Mesendoderm (in vitro differentiated cells): Measurements from ENCODE around the gene ANXA9.

Source experiments
- DNase-seq: peaks from one replicate; pipeline ENCODE4 v3.0.0; 2013
- H2AK5ac ChIP-seq: 2 replicates; pipeline ENCODE4 v1.6.1; 2013; ENCODE audit warnings: low read length, inconsistent platforms
- H2BK120ac ChIP-seq: 2 replicates; pipeline ENCODE4 v1.6.1; 2013; ENCODE audit warnings: low read depth, mild to moderate bottlenecking, low read length, moderate library complexity, mixed read lengths
- H2BK15ac ChIP-seq: replicated peaks from 2 replicates; pipeline ENCODE4 v1.6.1; 2013; ENCODE audit warnings: low read depth, mild to moderate bottlenecking, moderate library complexity
- H2BK5ac ChIP-seq: 2 replicates; pipeline ENCODE4 v1.6.1; 2013; ENCODE audit warnings: low read length, inconsistent platforms
- H3K18ac ChIP-seq: 2 replicates; pipeline ENCODE4 v1.6.1; 2013; ENCODE audit warnings: mild to moderate bottlenecking, low read length, mixed read lengths
- H3K23ac ChIP-seq: one replicate; pipeline ENCODE4 v1.6.1; 2013; ENCODE audit warnings: low read length
- H3K27ac ChIP-seq: 2 replicates; pipeline ENCODE4 v1.5.1; 2013; ENCODE audit warnings: low read depth, mild to moderate bottlenecking, inconsistent platforms, low read length, moderate library complexity
- H3K27me3 ChIP-seq: 2 replicates; pipeline ENCODE4 v1.6.1; 2013; ENCODE audit warnings: low read length, control low read depth, mild to moderate bottlenecking, inconsistent platforms; ENCODE audit not compliant: insufficient read depth, poor library complexity
- H3K36me3 ChIP-seq: 2 replicates; pipeline ENCODE4 v1.6.1; 2013; ENCODE audit warnings: low read length, inconsistent platforms; ENCODE audit not compliant: control insufficient read depth, insufficient read depth
- H3K4ac ChIP-seq: one replicate; pipeline ENCODE4 v1.6.1; 2013; ENCODE audit warnings: low read depth, mild to moderate bottlenecking, low read length, moderate library complexity
- H3K4me1 ChIP-seq: 2 replicates; pipeline ENCODE4 v1.6.1; 2013; ENCODE audit warnings: low read depth, low read length, inconsistent platforms; ENCODE audit not compliant: control insufficient read depth
- H3K4me2 ChIP-seq: 2 replicates; pipeline ENCODE4 v1.6.1; 2013; ENCODE audit warnings: low read length
- H3K4me3 ChIP-seq: 2 replicates; pipeline ENCODE4 v1.5.1; 2013; ENCODE audit warnings: mild to moderate bottlenecking, low read length
- H3K56ac ChIP-seq: one replicate; pipeline ENCODE4 v1.6.1; 2013; ENCODE audit warnings: low read length
- H3K79me1 ChIP-seq: 2 replicates; pipeline ENCODE4 v1.6.1; 2013; ENCODE audit warnings: low read length, inconsistent platforms
- H3K79me2 ChIP-seq: 2 replicates; pipeline ENCODE4 v1.6.1; 2013; ENCODE audit warnings: mild to moderate bottlenecking, low read length; ENCODE audit not compliant: control insufficient read depth, insufficient read depth
- H3K9ac ChIP-seq: 2 replicates; pipeline ENCODE4 v1.6.1; 2013; ENCODE audit warnings: low read length, inconsistent platforms
- H4K5ac ChIP-seq: one replicate; pipeline ENCODE4 v1.6.1; 2013; ENCODE audit warnings: low read length
- H4K8ac ChIP-seq: one replicate; pipeline ENCODE4 v1.6.1; 2013; ENCODE audit warnings: low read depth, mild to moderate bottlenecking, control low read depth, low read length, moderate library complexity
- WGBS: extraction: QIAGEN DNeasy Blood & Tissue Kit; methylation state at CpG from one replicate; pipeline ENCODE4 v1.1.7; 2013; ENCODE audit warnings: low lambda C conversion rate, missing lambda C conversion rate; ENCODE audit not compliant: insufficient coverage; ENCODE audit errors: extremely low coverage; 5-methylcytosine and 5-hydroxymethylcytosine counted together

The ANXA9 gene

DNA sequence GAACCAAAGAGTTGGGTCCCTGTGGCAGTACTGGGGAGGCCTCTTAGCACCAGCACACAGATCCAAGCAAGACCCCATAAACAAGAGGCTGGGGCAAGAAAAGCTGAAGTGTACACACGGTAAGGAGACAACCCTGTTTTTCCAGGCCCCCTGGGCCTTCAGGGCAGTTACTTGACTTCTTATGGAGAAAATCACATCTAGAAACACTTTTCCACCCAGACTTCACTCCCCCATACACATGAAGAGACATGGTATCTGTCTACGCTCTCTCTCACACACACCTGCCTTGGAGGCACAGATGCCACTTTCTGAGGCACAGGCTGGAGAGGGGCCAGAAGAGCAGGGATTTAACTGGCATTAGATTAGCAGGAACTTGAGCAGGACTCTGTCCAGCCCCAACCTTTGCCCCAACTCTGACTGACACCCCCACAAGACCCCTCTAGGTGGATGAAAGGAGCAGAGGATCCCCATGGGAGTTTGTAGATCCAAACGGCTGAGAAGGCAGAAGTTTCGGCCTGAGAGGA lies 9.6 kb upstream of the ANXA9 start:
- peaks cover 31% of the 10 kb centered on the region for H3K4me1 ChIP-seq
- no CpG with 5 or more reads among the region's 4 CpGs for whole genome bisulfite sequencing
- no peak overlapping the region for H4K8ac ChIP-seq
- no peak overlapping the region for H2AK5ac ChIP-seq
- H3K56ac ChIP-seq = peak overlapping the region; percentile 11
- H2BK5ac ChIP-seq = no peak overlapping the region
- DNase-seq = no peak
- peak overlapping the region; percentile 13 for H3K18ac ChIP-seq
- no peak overlapping the region for H3K4me3 ChIP-seq
- H3K36me3 ChIP-seq = peaks cover 11% of the 10 kb centered on the region
- peak overlapping the region; percentile 99 for H3K4me2 ChIP-seq
- no peak overlapping the region for H3K23ac ChIP-seq
- peak overlapping the region; percentile 20 for H3K27ac ChIP-seq
- no peak overlapping the region for H4K5ac ChIP-seq
- H3K9ac ChIP-seq = peak overlapping the region; percentile 83
- H3K27me3 ChIP-seq = no peaks in the 10 kb centered on the region
- no peak overlapping the region for H2BK120ac ChIP-seq
- H3K79me2 ChIP-seq = peaks cover 55% of the 10 kb centered on the region
- H3K79me1 ChIP-seq = peaks cover 30% of the 10 kb centered on the region
- no peak overlapping the region for H3K4ac ChIP-seq
- no peak overlapping the region for H2BK15ac ChIP-seq

DNA sequence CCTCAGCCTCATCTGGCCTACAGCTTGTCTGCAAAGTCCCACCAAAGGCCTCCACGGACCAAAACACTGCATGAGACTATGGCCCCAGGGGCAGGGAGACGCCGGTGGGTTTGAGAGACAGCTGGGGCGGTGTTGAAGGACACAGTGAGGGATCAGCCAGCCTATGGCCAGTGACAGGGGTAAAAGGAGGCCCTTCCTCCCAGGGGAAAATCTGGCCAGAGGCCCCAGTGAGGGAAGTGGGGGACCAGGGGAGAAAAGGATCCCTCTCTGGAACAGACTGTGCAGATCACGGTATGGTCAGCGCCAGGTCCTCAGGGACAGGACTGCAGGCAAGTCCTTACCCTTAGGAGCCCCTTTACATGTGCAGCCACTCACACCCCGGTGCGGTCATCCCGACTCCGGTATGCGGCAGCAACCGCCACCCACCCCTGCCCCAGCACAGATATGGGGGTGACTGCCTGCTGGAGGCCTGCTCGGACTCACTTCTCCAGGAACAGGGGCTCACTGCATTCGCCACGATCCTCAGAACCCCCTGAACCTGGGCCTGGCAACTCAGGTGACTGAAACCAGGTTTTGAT lies 8.7 kb upstream of the ANXA9 start:
- Histone ChIP-seq H3K23ac (peak overlapping the region; percentile 75), H4K5ac (no peak overlapping the region), H3K36me3 (peaks cover 6% of the 10 kb centered on the region), H3K79me1 (peaks cover 25% of the 10 kb centered on the region), H2BK120ac (no peak overlapping the region), H3K56ac (peak overlapping the region; percentile 81), H2AK5ac (peak overlapping the region; percentile 95), H3K4me2 (peak overlapping the region; percentile 99), H3K27me3 (no peaks in the 10 kb centered on the region), H2BK15ac (no peak overlapping the region), H4K8ac (no peak overlapping the region), H2BK5ac (peak overlapping the region; percentile 54), H3K4me3 (peak overlapping the region; percentile 88), H3K79me2 (peaks cover 55% of the 10 kb centered on the region), H3K4me1 (peaks cover 32% of the 10 kb centered on the region), H3K9ac (peak overlapping the region; percentile 83), H3K27ac (peak overlapping the region; percentile 84), H3K4ac (peak overlapping the region; percentile 99), H3K18ac (peak overlapping the region; percentile 98)
- no CpG with 5 or more reads among the region's 15 CpGs for WGBS
- DNase-seq = no peak

DNA sequence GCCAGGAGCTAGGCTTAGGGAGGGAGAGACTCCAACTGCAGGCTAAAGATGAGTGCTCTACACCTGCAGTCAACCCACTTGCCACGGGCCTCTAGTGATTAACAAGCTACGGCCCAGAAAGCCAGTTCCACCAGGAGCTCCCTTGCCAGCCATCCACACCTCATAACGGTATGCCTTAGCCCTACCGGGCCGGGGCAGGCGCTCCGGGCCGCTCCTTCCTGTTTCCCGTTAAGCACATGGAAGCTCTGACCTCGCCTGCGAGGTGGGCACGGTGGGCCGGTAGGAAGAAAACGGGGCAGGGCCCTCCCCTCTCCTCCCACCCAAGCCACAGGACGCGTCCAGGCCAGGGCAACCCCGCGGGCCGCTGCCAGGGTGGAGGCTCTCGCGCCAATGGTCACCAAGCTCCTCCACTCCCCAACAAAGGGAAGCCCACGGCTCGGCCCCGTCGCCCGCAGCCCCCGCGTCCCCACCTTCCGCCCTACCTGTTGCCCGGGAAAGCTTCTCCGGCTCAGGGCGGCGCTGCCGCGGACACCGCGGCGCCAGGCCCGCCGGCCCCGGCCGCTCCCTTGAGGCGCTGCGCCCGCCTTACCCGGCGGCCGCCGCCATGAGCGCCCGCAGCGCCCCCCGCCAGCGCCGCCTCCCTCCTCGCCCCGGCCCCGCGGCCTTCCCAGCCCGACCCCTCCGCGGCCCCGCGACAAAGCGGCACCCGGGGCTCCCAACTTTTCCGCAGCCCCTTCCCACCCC lies 8.1 kb upstream of the ANXA9 start:
- Histone ChIP-seq H3K4ac (peak overlapping the region; percentile 99), H3K4me1 (peaks cover 32% of the 10 kb centered on the region), H3K36me3 (no peaks in the 10 kb centered on the region), H2BK15ac (no peak overlapping the region), H3K27ac (peak overlapping the region; percentile 84), H3K56ac (peak overlapping the region; percentile 81), H4K8ac (no peak overlapping the region), H2BK5ac (peak overlapping the region; percentile 54), H4K5ac (no peak overlapping the region), H3K79me2 (peaks cover 49% of the 10 kb centered on the region), H2BK120ac (peak overlapping the region; percentile 64), H3K9ac (peak overlapping the region; percentile 83), H3K27me3 (no peaks in the 10 kb centered on the region), H3K18ac (peak overlapping the region; percentile 98), H3K4me3 (peak overlapping the region; percentile 88), H3K23ac (peak overlapping the region; percentile 95), H3K79me1 (peaks cover 19% of the 10 kb centered on the region), H2AK5ac (peak overlapping the region; percentile 95), H3K4me2 (peak overlapping the region; percentile 99)
- DNase-seq = peak; percentile 50
- no CpG with 5 or more reads among the region's 67 CpGs for WGBS

DNA sequence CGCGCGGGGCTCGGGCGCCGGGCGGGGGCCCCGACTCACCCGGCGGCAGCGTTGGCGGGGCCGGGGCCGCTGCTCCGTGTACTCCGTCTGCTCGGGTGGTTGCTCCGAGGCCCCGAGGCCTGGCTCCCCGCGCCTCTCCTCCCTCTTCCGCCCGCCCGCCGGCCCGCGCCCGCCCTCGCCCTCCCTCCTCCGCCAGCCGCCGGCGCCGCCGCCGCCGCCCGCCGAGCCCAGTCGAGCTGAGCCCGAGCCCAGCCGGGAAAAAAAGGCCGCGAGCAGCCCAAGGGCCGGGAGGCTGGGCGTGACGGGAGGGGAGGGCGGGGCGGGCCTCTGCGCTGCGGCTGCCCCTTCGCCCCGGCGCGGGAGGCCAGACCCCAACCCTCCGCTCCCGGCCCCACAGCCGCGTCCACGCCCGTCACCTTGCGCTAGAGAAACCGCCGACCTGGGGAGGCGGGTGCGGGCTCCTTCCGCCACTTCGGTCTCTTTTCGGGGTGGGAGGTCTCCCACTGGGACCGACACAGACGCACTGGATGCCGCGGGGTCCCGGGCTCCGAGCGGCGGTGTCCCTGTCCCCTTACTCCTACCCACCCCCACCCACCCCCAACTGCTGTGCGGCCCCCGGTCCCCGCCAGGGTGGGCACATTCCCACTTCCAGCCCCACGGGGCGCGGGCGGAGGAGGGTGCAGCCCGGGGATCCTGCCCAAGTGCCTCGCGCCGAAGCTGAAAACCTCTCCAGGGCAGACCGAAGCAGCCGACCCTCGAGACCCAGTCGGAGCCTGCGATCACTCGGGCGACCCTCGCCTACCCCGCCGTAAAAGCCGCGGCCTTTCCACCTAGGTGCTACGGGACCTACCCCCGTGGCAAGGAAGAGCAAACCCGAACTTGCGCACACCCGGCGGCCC lies 7.3 kb upstream of the ANXA9 start, which contains the start of gene CERS2:
CERS2 (minus strand) TSS at position 256 of the 899 bp plus-strand sequence. CDS start 5,745 bp downstream, outside the sequence.
- H3K9ac ChIP-seq = peak within 1 kb of the TSS; percentile 83
- no peak within 1 kb of the TSS for H4K8ac ChIP-seq
- H3K79me2 ChIP-seq = peaks cover 42% of the 10 kb centered on the region
- peak within 1 kb of the TSS; percentile 64 for H2BK120ac ChIP-seq
- H3K23ac ChIP-seq = peak within 1 kb of the TSS; percentile 95
- peak within 1 kb of the TSS; percentile 99 for H3K4ac ChIP-seq
- WGBS = no CpG with 5 or more reads among the region's 106 CpGs
- H3K56ac ChIP-seq = peak within 1 kb of the TSS; percentile 81
- peak within 1 kb of the TSS; percentile 54 for H2BK5ac ChIP-seq
- peak within 1 kb of the TSS; percentile 84 for H3K27ac ChIP-seq
- peak within 1 kb of the TSS; percentile 98 for H3K18ac ChIP-seq
- no peak within 1 kb of the TSS for H4K5ac ChIP-seq
- H3K4me1 ChIP-seq = peaks cover 32% of the 10 kb centered on the region
- H3K4me3 ChIP-seq = peak within 1 kb of the TSS; percentile 88
- no peaks in the 10 kb centered on the region for H3K27me3 ChIP-seq
- H3K36me3 ChIP-seq = no peaks in the 10 kb centered on the region
- H2BK15ac ChIP-seq = no peak within 1 kb of the TSS
- H2AK5ac ChIP-seq = peak within 1 kb of the TSS; percentile 95
- peak; percentile 87 for DNase-seq
- H3K79me1 ChIP-seq = peaks cover 18% of the 10 kb centered on the region
- H3K4me2 ChIP-seq = peak within 1 kb of the TSS; percentile 99

DNA sequence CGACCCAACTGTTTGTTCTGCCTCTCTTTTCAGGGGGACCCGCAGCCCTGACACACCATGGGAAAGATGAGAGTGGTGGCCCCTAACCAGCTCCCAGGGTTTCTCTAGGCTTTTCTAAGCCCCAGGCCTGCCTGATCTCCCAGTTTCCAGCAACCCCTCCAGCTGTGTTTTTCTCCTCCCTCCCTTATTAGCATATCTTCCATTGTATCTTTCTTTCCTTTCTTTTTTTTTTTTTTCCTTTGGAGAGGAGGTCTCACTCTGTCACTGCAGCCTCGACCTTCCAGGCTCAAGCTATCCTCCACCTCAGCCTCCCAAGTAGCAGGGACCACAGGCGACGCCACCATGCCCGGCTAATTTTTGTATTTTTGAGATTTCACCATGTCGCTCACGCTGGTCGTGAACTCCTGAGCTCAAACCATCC lies 5.7 kb upstream of the ANXA9 start:
- Histone ChIP-seq H3K27ac (peak overlapping the region; percentile 15), H3K18ac (peak overlapping the region; percentile 43), H2BK120ac (peak overlapping the region; percentile 7), H3K27me3 (no peaks in the 10 kb centered on the region), H3K4me1 (peaks cover 28% of the 10 kb centered on the region), H2AK5ac (no peak overlapping the region), H3K4me3 (no peak overlapping the region), H3K4ac (no peak overlapping the region), H4K5ac (no peak overlapping the region), H3K79me1 (peaks cover 14% of the 10 kb centered on the region), H3K9ac (peak overlapping the region; percentile 52), H2BK15ac (no peak overlapping the region), H3K23ac (no peak overlapping the region), H3K79me2 (peaks cover 28% of the 10 kb centered on the region), H3K36me3 (no peaks in the 10 kb centered on the region), H3K56ac (peak overlapping the region; percentile 76), H3K4me2 (no peak overlapping the region), H2BK5ac (peak overlapping the region; percentile 41), H4K8ac (no peak overlapping the region)
- DNase-seq = peak; percentile 57
- no CpG with 5 or more reads among the region's 9 CpGs for WGBS
